Measurements from ENCODE around the gene KRTAP20-1.

Gene KRTAP20-1

DNA sequence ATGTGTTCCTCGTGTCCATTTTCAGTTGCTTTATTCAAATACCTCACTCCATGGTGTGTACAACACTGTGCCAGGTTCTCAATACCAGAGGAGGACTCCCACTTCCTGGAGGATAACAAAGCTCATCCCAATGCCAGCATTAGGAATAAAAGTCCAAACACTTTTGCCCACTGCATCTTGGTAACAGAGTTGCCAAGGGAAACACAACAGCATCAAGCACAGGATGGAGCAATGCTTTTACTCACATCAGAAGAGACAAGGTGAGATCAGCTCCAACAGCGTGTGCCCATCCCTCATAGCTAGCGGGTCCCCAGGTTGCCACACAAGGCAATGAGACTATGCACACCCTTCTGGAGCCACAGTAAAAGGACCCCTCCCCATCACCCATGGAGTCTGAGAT is 7.1 kb downstream of the KRTAP20-1 start:
- no peak for DNase-seq (ENCODE audit: extremely low spot score)
- TF ChIP-seq FOXK2 (IDR thresholded peaks at IDR 0.05) (no peak), LEF1 (IDR thresholded peaks at IDR 0.05; ENCODE audit: borderline replicate concordance) (no peak), L3MBTL2 (conservative IDR thresholded peaks at IDR 0.05) (no peak), SP1 (IDR thresholded peaks at IDR 0.05) (no peak), SUZ12 (IDR thresholded peaks at IDR 0.05) (no peak), FOXM1 (IDR thresholded peaks at IDR 0.05; ENCODE audit: borderline replicate concordance) (no peak), NFRKB (IDR thresholded peaks at IDR 0.05) (no peak), TARDBP (IDR thresholded peaks at IDR 0.05) (no peak), CTBP1 (IDR thresholded peaks at IDR 0.05; ENCODE audit: borderline replicate concordance) (no peak), ARNT (IDR thresholded peaks at IDR 0.05) (no peak), ELF4 (IDR thresholded peaks at IDR 0.05) (no peak), ZNF384 (IDR thresholded peaks at IDR 0.05) (no peak), BHLHE40 (IDR thresholded peaks at IDR 0.05; ENCODE audit: borderline replicate concordance) (no peak), HDGF (IDR thresholded peaks at IDR 0.05; ENCODE audit: borderline replicate concordance) (no peak), FOXA1 (IDR thresholded peaks at IDR 0.05) (no peak)
- TF ChIP-seq, protein P1, sequence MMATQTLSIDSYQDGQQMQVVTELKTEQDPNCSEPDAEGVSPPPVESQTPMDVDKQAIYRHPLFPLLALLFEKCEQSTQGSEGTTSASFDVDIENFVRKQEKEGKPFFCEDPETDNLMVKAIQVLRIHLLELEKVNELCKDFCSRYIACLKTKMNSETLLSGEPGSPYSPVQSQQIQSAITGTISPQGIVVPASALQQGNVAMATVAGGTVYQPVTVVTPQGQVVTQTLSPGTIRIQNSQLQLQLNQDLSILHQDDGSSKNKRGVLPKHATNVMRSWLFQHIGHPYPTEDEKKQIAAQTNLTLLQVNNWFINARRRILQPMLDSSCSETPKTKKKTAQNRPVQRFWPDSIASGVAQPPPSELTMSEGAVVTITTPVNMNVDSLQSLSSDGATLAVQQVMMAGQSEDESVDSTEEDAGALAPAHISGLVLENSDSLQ (IDR thresholded peaks at IDR 0.05): no peak
- ChIA-PET CTCF (no interaction called here), POLR2A (no interaction called here)

DNA sequence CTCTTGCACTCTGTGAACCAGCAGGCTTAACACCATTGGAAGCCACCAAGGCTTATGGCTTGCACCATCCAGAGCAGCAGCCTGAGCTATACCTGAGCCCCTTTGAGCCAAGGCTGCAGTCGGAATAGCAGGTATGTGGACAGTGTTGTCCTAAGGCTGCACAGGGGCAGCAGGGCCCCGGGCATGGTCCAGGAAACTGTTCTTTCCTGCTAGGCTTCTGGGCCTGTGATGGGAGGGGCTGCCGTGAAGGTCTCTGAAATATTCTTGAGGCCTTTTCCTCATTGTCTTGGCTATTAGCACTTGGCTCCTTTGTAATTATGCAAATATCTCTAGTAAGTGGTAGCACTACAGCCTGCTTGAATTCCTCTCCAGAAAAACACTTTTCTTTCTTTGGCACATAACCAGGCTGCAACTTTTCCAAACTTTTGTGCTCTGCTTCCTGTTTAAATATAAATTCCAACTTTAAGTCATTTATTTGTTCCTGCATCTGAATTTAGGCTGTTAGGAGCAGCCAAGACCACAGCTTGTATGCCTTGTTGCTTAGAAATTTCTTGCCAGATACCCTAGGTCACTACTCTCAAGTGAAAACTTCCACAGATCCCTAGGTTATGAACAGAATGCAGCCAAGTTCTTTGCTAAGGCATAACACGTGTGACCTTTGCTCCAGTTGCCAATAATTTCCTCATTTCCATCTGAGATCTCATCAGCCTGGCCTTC is 9.4 kb downstream of the KRTAP20-1 start:
- CTCF ChIA-PET: no interaction called here
- DNase-seq (ENCODE audit: extremely low spot score): no peak
- TF ChIP-seq, protein P1 (IDR thresholded peaks at IDR 0.05): no peak
- TF ChIP-seq ZNF384 (IDR thresholded peaks at IDR 0.05): no peak
- no peak for TF ChIP-seq FOXA1 (IDR thresholded peaks at IDR 0.05)
- TF ChIP-seq SP1 (IDR thresholded peaks at IDR 0.05): no peak
- no peak for TF ChIP-seq FOXM1 (IDR thresholded peaks at IDR 0.05; ENCODE audit: borderline replicate concordance)
- no peak for TF ChIP-seq SUZ12 (IDR thresholded peaks at IDR 0.05)
- TF ChIP-seq FOXK2 (IDR thresholded peaks at IDR 0.05): no peak
- TF ChIP-seq HDGF (IDR thresholded peaks at IDR 0.05; ENCODE audit: borderline replicate concordance): no peak
- POLR2A ChIA-PET: no interaction called here

DNA sequence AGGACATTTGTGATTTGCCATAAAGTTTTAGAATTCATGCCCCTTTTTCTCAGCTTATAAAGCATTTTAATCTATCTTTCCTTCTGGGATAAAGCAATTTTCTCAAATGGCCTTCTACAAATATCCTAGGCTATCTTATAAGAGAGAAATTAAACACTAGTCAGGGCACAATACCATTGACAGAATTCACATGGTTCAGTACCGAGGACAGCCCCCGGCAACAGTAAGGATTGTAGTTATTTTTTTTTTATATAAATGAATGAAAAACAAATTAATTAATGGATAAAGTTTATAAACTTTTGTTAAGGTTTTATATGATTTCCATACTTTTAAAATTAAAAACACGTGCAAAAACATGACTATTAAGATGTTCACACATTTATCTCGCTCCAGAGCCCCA is 11.9 kb downstream of the KRTAP20-1 start:
- TF ChIP-seq TARDBP (IDR thresholded peaks at IDR 0.05) (no peak), BHLHE40 (IDR thresholded peaks at IDR 0.05; ENCODE audit: borderline replicate concordance) (no peak), L3MBTL2 (conservative IDR thresholded peaks at IDR 0.05) (no peak), SP1 (IDR thresholded peaks at IDR 0.05) (no peak), FOXK2 (IDR thresholded peaks at IDR 0.05) (no peak), HDGF (IDR thresholded peaks at IDR 0.05; ENCODE audit: borderline replicate concordance) (no peak), NFRKB (IDR thresholded peaks at IDR 0.05) (no peak), SUZ12 (IDR thresholded peaks at IDR 0.05) (no peak), LEF1 (IDR thresholded peaks at IDR 0.05; ENCODE audit: borderline replicate concordance) (no peak), FOXM1 (IDR thresholded peaks at IDR 0.05; ENCODE audit: borderline replicate concordance) (no peak), ZNF384 (IDR thresholded peaks at IDR 0.05) (no peak), CTBP1 (IDR thresholded peaks at IDR 0.05; ENCODE audit: borderline replicate concordance) (no peak), ELF4 (IDR thresholded peaks at IDR 0.05) (no peak), ARNT (IDR thresholded peaks at IDR 0.05) (no peak)
- TF ChIP-seq, protein P1 (IDR thresholded peaks at IDR 0.05): no peak
- POLR2A ChIA-PET: no interaction called here
- DNase-seq (ENCODE audit: extremely low spot score): no peak
- CTCF ChIA-PET: no interaction called here

DNA sequence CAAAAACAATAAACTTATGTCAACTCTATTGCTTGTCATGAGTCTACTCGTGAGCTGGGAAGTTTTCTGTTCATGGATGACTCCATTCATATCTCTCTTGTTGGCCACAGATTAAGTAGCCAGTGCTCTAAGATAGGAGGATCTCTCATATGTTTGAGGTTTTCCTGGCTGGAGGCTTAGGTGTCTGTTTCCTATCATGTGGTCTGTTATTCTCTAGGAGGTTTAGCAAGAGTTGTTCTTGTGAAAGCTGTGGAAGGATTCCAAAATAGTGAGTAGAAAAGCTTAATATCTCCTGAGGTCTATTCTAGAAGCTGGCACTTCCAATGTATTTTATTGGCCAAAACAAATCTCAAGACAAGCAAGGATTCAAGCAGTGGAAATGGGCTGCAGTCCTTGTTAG is 13.0 kb downstream of the KRTAP20-1 start:
- DNase-seq (ENCODE audit: extremely low spot score): no peak
- no peak for TF ChIP-seq FOXK2 (IDR thresholded peaks at IDR 0.05)
- TF ChIP-seq ZNF384 (IDR thresholded peaks at IDR 0.05): no peak
- POLR2A ChIA-PET: no interaction called here
- CTCF ChIA-PET: no interaction called here

DNA sequence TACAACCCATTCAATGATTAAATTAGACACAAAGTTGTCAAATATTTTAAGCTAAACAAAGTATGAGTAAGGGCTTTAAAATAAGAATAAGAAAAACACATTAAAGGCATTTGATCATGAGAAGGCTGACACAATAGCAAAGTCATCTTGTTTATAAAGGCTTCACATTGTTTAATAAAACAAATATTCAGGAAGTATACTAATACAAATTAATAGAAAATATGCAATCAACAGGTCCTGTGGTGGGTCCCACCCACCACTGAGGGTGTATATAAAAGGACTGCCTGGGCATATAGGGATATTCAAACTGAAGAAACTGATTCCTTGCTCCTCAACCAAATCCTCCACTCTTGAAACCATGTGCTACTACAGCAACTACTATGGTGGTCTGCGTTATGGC is 18.7 kb downstream of the KRTAP20-1 start, which contains the start of gene KRTAP20-2:
Gene KRTAP20-2 (plus strand): TSS at position 301 of the 400 bp plus-strand sequence. CDS start 58 bp downstream, at position 359.
- ChIA-PET CTCF (no interaction called here), POLR2A (no interaction called here)
- TF ChIP-seq ZNF384 (IDR thresholded peaks at IDR 0.05): no peak
- no peak for TF ChIP-seq HDGF (IDR thresholded peaks at IDR 0.05; ENCODE audit: borderline replicate concordance)
- no peak for TF ChIP-seq CTBP1 (IDR thresholded peaks at IDR 0.05; ENCODE audit: borderline replicate concordance)
- TF ChIP-seq FOXM1 (IDR thresholded peaks at IDR 0.05; ENCODE audit: borderline replicate concordance): no peak
- TF ChIP-seq LEF1 (IDR thresholded peaks at IDR 0.05; ENCODE audit: borderline replicate concordance): no peak
- TF ChIP-seq, protein P1 (IDR thresholded peaks at IDR 0.05): no peak
- TF ChIP-seq SP1 (IDR thresholded peaks at IDR 0.05): no peak
- TF ChIP-seq SUZ12 (IDR thresholded peaks at IDR 0.05): no peak
- no peak for TF ChIP-seq FOXA1 (IDR thresholded peaks at IDR 0.05)
- TF ChIP-seq ARNT (IDR thresholded peaks at IDR 0.05): no peak
- no peak for TF ChIP-seq L3MBTL2 (conservative IDR thresholded peaks at IDR 0.05)
- TF ChIP-seq NFRKB (IDR thresholded peaks at IDR 0.05): no peak
- TF ChIP-seq BHLHE40 (IDR thresholded peaks at IDR 0.05; ENCODE audit: borderline replicate concordance): no peak
- no peak for TF ChIP-seq TARDBP (IDR thresholded peaks at IDR 0.05)
- no peak for TF ChIP-seq ELF4 (IDR thresholded peaks at IDR 0.05)
- TF ChIP-seq FOXK2 (IDR thresholded peaks at IDR 0.05): no peak
- DNase-seq (ENCODE audit: extremely low spot score): no peak
